ENCODE data around the gene EPDR1.
"Not testable (repeated sequence)": the region's sequence is repeated elsewhere in the genome, so short reads cannot be mapped to it uniquely, and the experiment has no call there.

EPDR1 gene

GRCh38 chr7:37930226-37930948 lies 9.9 kb downstream of the EPDR1 start:
- no peak for DNase-seq

GRCh38 chr7:37932543-37932942 lies 12.1 kb downstream of the EPDR1 start:
- DNase-seq, result no peak

- no peak for DNase-seq
Measured at GRCh38 chr7:37933018-37933566, 12.7 kb downstream of the EPDR1 start.

GRCh38 chr7:37942934-37943610 lies 22.6 kb downstream of the EPDR1 start:
- DNase-seq, result no peak

GRCh38 chr7:37943905-37944736 lies 23.7 kb downstream of the EPDR1 start:
- DNase-seq, result no peak

- no peak for DNase-seq
Measured at GRCh38 chr7:37944737-37945054, 24.3 kb downstream of the EPDR1 start.

GRCh38 chr7:37945336-37945735 lies 24.9 kb downstream of the EPDR1 start:
- no peak for DNase-seq

- DNase-seq, result no peak
Measured at GRCh38 chr7:37947138-37947940, 26.9 kb downstream of the EPDR1 start.

GRCh38 chr7:37947941-37948210 lies 27.4 kb downstream of the EPDR1 start:
- DNase-seq, result no peak

GRCh38 chr7:37952240-37952639 lies 31.8 kb downstream of the EPDR1 start:
- DNase-seq, result no peak

GRCh38 chr7:37954217-37954616 lies 33.8 kb downstream of the EPDR1 start:
- not testable (repeated sequence) for DNase-seq

GRCh38 chr7:37956791-37957190 lies 36.4 kb downstream of the EPDR1 start:
- DNase-seq, result no peak

GRCh38 chr7:37957221-37957970 lies 37.0 kb downstream of the EPDR1 start:
- no peak for DNase-seq

GRCh38 chr7:37960483-37960882 lies 40.0 kb downstream of the EPDR1 start:
- DNase-seq, result no peak

- DNase-seq, result no peak
Measured at GRCh38 chr7:37961251-37961650, 40.8 kb downstream of the EPDR1 start.

GRCh38 chr7:37964196-37964595 lies 43.8 kb downstream of the EPDR1 start:
- DNase-seq, result no peak

- DNase-seq, result no peak
Measured at GRCh38 chr7:37970211-37970610, 49.8 kb downstream of the EPDR1 start.

GRCh38 chr7:37971491-37971890 lies 51.1 kb downstream of the EPDR1 start:
- no peak for DNase-seq

GRCh38 chr7:37973915-37974314 lies 53.5 kb downstream of the EPDR1 start:
- DNase-seq, result no peak

GRCh38 chr7:37974711-37975110 lies 54.3 kb downstream of the EPDR1 start:
- DNase-seq, result no peak

- no peak for DNase-seq
Measured at GRCh38 chr7:37977243-37977642, 56.8 kb downstream of the EPDR1 start.

- DNase-seq, result no peak
Measured at GRCh38 chr7:37981664-37982063, 61.2 kb downstream of the EPDR1 start.

All from CD4-positive, alpha-beta T cell treated with Interleukin-4 for 4 hours (primary cell).